GM12891 (cell line): ENCODE data around the gene MAML2.

Experiments
- POLR2A ChIP-seq: IDR thresholded peaks from 2 replicates; pipeline ENCODE4 v1.6.1; 2011; ENCODE audit warnings: low read depth, low read length, control low read depth
- POLR2AphosphoS5 ChIP-seq: IDR thresholded peaks from 2 replicates; pipeline ENCODE4 v1.6.1; 2011; ENCODE audit warnings: low read depth, low read length, control low read depth
- POU2F2 ChIP-seq: IDR thresholded peaks from 2 replicates; pipeline ENCODE4 v1.6.1; 2011; ENCODE audit warnings: low read depth, mild to moderate bottlenecking, control low read depth, low read length, moderate library complexity
- TAF1 ChIP-seq: IDR thresholded peaks from 2 replicates; pipeline ENCODE4 v1.6.1; 2011; ENCODE audit warnings: low read depth, low read length, control low read depth

DNA sequence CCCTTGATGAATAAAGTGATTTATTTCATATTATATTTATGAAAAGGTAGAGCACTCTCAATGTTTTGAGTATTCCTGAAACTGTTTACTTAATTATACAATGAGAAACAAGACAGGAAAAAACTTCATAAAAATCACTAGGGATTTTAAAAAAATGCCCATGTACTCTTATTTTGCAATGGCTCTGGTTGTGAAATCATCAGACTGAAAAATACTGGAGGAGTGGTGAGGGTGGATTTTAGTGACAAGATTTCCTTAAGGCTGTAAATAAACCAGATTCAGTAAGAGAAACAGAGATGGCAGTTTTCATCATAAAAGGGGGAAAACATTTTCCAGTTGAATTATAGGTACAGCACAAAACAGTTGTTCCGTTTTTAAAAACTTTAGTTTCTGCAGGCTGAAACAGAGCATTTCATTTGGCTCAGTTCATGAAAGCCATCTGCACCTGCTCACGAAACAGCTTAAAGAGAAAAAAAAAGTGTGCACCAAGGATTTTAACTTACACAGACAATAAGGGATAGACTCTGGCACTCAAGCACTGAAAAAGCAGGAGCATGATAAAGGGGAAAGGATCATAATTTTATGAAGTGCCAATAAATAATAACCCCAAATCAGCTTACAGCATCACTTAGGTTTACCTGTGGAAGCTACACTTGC lies 100.7 kb downstream of the MAML2 start:
- no peak for TF ChIP-seq POLR2AphosphoS5
- TF ChIP-seq POLR2A: no peak
- TF ChIP-seq POU2F2: no peak
- no peak for TF ChIP-seq TAF1
